Liver (tissue), 3 donors: ENCODE measurements around the gene USP17L20.
"Not testable (repeated sequence)": the region's sequence is repeated elsewhere in the genome, so short reads cannot be mapped to it uniquely, and the experiment has no call there.

ENCODE experiments used
- JUND ChIP-seq, 2 donors: IDR thresholded peaks; 2 replicates each; pipeline ENCODE4 v1.6.1; 2016; ENCODE audit warnings: antibody characterized with exemption in 2 of 2
- TF ChIP-seq, protein P1 (sequence below): fragments of 150-350 bp; IDR thresholded peaks from 2 replicates; pipeline ENCODE4 v1.5.1; 2017; ENCODE audit warnings: improper control_type of control experiment, low read depth, low read length; ENCODE audit not compliant: missing input control
- donor health status: healthy.
- donor health status: healthy.

DNA sequence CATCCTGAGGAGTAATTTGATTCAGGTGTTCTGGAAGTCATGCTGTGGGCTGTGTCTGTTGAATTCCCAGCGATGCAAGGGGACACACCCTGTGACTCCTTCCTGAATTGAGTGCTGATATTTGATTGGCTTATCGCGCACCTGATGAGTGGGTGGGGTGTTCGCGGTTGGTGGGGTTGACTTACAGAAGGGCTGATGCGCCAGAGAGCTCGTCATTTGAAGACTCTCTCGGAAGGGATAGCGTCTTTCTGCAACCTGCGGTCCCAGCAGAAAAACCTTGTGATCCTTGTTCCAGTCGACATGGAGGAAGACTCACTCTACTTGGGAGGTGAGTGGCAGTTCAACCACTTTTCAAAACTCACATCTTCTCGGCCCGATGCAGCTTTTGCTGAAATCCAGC lies 4.6 kb downstream of the USP17L20 start, which contains the start of gene USP17L21:
- TF ChIP-seq JUND (IDR thresholded peaks at IDR 0.05), result not testable (repeated sequence)
- TF ChIP-seq, protein P1, sequence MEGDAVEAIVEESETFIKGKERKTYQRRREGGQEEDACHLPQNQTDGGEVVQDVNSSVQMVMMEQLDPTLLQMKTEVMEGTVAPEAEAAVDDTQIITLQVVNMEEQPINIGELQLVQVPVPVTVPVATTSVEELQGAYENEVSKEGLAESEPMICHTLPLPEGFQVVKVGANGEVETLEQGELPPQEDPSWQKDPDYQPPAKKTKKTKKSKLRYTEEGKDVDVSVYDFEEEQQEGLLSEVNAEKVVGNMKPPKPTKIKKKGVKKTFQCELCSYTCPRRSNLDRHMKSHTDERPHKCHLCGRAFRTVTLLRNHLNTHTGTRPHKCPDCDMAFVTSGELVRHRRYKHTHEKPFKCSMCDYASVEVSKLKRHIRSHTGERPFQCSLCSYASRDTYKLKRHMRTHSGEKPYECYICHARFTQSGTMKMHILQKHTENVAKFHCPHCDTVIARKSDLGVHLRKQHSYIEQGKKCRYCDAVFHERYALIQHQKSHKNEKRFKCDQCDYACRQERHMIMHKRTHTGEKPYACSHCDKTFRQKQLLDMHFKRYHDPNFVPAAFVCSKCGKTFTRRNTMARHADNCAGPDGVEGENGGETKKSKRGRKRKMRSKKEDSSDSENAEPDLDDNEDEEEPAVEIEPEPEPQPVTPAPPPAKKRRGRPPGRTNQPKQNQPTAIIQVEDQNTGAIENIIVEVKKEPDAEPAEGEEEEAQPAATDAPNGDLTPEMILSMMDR, result not testable (repeated sequence)
